ENCODE results near the gene KRT36.

KRT36 gene

GRCh38 chr17:41489531-41489930 lies at the start of gene KRT36:
TSS of gene KRT36 (minus strand) at chr17:41489910. CDS start at chr17:41489864, 46 bp downstream.
- DNase-seq (ENCODE audit: low read depth), result no peak

GRCh38 chr17:41539071-41539492 lies 49.4 kb upstream of the KRT36 start:
- DNase-seq (ENCODE audit: low read depth), result no peak

- no peak for DNase-seq (ENCODE audit: low read depth)
These were observed 48.9 kb upstream of the KRT36 start for GRCh38 chr17:41538565-41538991.

- no peak for DNase-seq (ENCODE audit: low read depth)
These were observed 48.3 kb upstream of the KRT36 start for GRCh38 chr17:41537990-41538389.

- no peak for DNase-seq (ENCODE audit: low read depth)
These were observed 47.9 kb upstream of the KRT36 start for GRCh38 chr17:41537614-41537954.

- DNase-seq (ENCODE audit: low read depth), result no peak
These were observed 47.3 kb upstream of the KRT36 start for GRCh38 chr17:41536741-41537613.

GRCh38 chr17:41535764-41536481 lies 46.2 kb upstream of the KRT36 start:
- no peak for DNase-seq (ENCODE audit: low read depth)

GRCh38 chr17:41534899-41535546 lies 45.3 kb upstream of the KRT36 start:
- no peak for DNase-seq (ENCODE audit: low read depth)

GRCh38 chr17:41533613-41534012 lies 43.9 kb upstream of the KRT36 start:
- no peak for DNase-seq (ENCODE audit: low read depth)

GRCh38 chr17:41532947-41533570 lies 43.3 kb upstream of the KRT36 start:
- no peak for DNase-seq (ENCODE audit: low read depth)

- DNase-seq (ENCODE audit: low read depth), result no peak
These were observed 42.3 kb upstream of the KRT36 start for GRCh38 chr17:41531993-41532392.

GRCh38 chr17:41530062-41531048 lies 40.6 kb upstream of the KRT36 start:
- peak; percentile 49 for DNase-seq (ENCODE audit: low read depth)

- no peak for DNase-seq (ENCODE audit: low read depth)
These were observed 39.8 kb upstream of the KRT36 start for GRCh38 chr17:41529491-41529915.

GRCh38 chr17:41528959-41529353 lies 39.2 kb upstream of the KRT36 start:
- DNase-seq (ENCODE audit: low read depth), result no peak

GRCh38 chr17:41527063-41528023 lies 37.6 kb upstream of the KRT36 start:
- DNase-seq (ENCODE audit: low read depth), result no peak

GRCh38 chr17:41524261-41524660 lies 34.6 kb upstream of the KRT36 start:
- no peak for DNase-seq (ENCODE audit: low read depth)

- no peak for DNase-seq (ENCODE audit: low read depth)
These were observed 34.1 kb upstream of the KRT36 start for GRCh38 chr17:41523787-41524186.

GRCh38 chr17:41523225-41523593 lies 33.5 kb upstream of the KRT36 start:
- no peak for DNase-seq (ENCODE audit: low read depth)

GRCh38 chr17:41522301-41523224 lies 32.9 kb upstream of the KRT36 start:
- no peak for DNase-seq (ENCODE audit: low read depth)
